Neural cell (in vitro differentiated cells): Measurements from ENCODE around the gene CPNE4.

Experiments
- CTCF ChIP-seq: fragments of 450-650 bp; IDR thresholded peaks from 2 replicates; pipeline ENCODE4 v1.5.1; 2014; ENCODE audit warnings: antibody characterized with exemption, mild to moderate bottlenecking, moderate library complexity; ENCODE audit not compliant: poor library complexity, severe bottlenecking
- EP300 ChIP-seq: fragments of 450-650 bp; conservative IDR thresholded peaks from 2 replicates; pipeline ENCODE4 v1.6.1; 2014; ENCODE audit warnings: antibody characterized with exemption, mild to moderate bottlenecking, moderate library complexity; ENCODE audit not compliant: poor library complexity, severe bottlenecking
- MXI1 ChIP-seq: fragments of 450-650 bp; conservative IDR thresholded peaks from 2 replicates; pipeline ENCODE4 v1.6.1; 2014; ENCODE audit warnings: antibody characterized with exemption, mild to moderate bottlenecking; ENCODE audit not compliant: poor library complexity, severe bottlenecking
- RAD21 ChIP-seq: fragments of 450-650 bp; conservative IDR thresholded peaks from 2 replicates; pipeline ENCODE4 v1.6.1; 2014; ENCODE audit warnings: antibody characterized with exemption, mild to moderate bottlenecking, moderate library complexity
- SMC3 ChIP-seq: fragments of 450-650 bp; conservative IDR thresholded peaks from 2 replicates; pipeline ENCODE4 v1.6.1; 2014; ENCODE audit warnings: antibody characterized with exemption, mild to moderate bottlenecking, moderate library complexity; ENCODE audit not compliant: poor library complexity

GRCh38 chr3:131957980-131958379 lies 76.8 kb downstream of the CPNE4 start:
- no peak for TF ChIP-seq CTCF
- no peak for TF ChIP-seq MXI1
- TF ChIP-seq RAD21: no peak
- TF ChIP-seq SMC3: no peak
- no peak for TF ChIP-seq EP300
